MM.1S (cell line): ENCODE data around the gene FOLR3.
"Not testable (repeated sequence)": the region's sequence is repeated elsewhere in the genome, so short reads cannot be mapped to it uniquely, and the experiment has no call there.

Experiments used
- DNase-seq: peaks from one replicate; pipeline ENCODE4 v3.0.0-alpha.2; 2015
- H2AFZ ChIP-seq: fragments of 300-600 bp; sonication (generic); 2 replicates; pipeline ENCODE4 v1.6.0; 2016; ENCODE audit warnings: antibody characterized with exemption, low read length
- H3F3A ChIP-seq: fragments of 300-600 bp; sonication (generic); 2 replicates; pipeline ENCODE4 v1.6.1; 2016; ENCODE audit warnings: mild to moderate bottlenecking, antibody characterized with exemption, low read length, moderate library complexity, mixed read lengths; ENCODE audit not compliant: insufficient read depth
- H3K27ac ChIP-seq: fragments of 300-600 bp; sonication (generic); 2 replicates; pipeline ENCODE4 v1.5.1; 2016; ENCODE audit warnings: mild to moderate bottlenecking, low read length
- H3K27me3 ChIP-seq: fragments of 300-600 bp; sonication (generic); replicated peaks from 2 replicates; pipeline ENCODE4 v1.6.0; 2016; ENCODE audit warnings: low read length; ENCODE audit not compliant: insufficient read depth
- H3K36me3 ChIP-seq: fragments of 300-600 bp; sonication (generic); replicated peaks from 2 replicates; pipeline ENCODE4 v1.6.1; 2016; ENCODE audit warnings: mild to moderate bottlenecking, low read length, mixed read lengths; ENCODE audit not compliant: insufficient read depth
- H3K4me1 ChIP-seq: fragments of 300-600 bp; sonication (generic); 2 replicates; pipeline ENCODE4 v1.6.1; 2016; ENCODE audit warnings: low read length, mixed read lengths
- H3K4me2 ChIP-seq: fragments of 300-600 bp; sonication (generic); 2 replicates; pipeline ENCODE4 v1.6.0; 2016; ENCODE audit warnings: low read depth, low read length
- H3K4me3 ChIP-seq: fragments of 300-600 bp; sonication (generic); 2 replicates; pipeline ENCODE4 v1.5.1; 2016; ENCODE audit warnings: low read length, mixed read lengths
- H3K79me2 ChIP-seq: fragments of 300-600 bp; sonication (generic); 2 replicates; pipeline ENCODE4 v1.6.1; 2016; ENCODE audit warnings: mixed run types, low read length, mixed read lengths
- H3K9ac ChIP-seq: fragments of 300-600 bp; sonication (generic); 2 replicates; pipeline ENCODE4 v1.6.1; 2016; ENCODE audit warnings: low read length, mixed read lengths
- H3K9me2 ChIP-seq: fragments of 300-600 bp; sonication (generic); replicated peaks from 2 replicates; pipeline ENCODE4 v1.6.1; 2016; ENCODE audit warnings: mild to moderate bottlenecking, low read length, mixed read lengths; ENCODE audit not compliant: insufficient read depth
- H3K9me3 ChIP-seq: fragments of 300-600 bp; sonication (generic); replicated peaks from 2 replicates; pipeline ENCODE4 v1.6.1; 2016; ENCODE audit warnings: mild to moderate bottlenecking, low read length, mixed read lengths; ENCODE audit not compliant: insufficient read depth
- H4K20me1 ChIP-seq: fragments of 300-600 bp; sonication (generic); 2 replicates; pipeline ENCODE4 v1.6.1; 2016; ENCODE audit warnings: mild to moderate bottlenecking, low read length, moderate library complexity, mixed read lengths; ENCODE audit not compliant: insufficient read depth
- CTCF ChIP-seq: fragments of 300-600 bp; sonication (generic); IDR thresholded peaks from 2 replicates; pipeline ENCODE4 v1.5.1; 2016; ENCODE audit warnings: antibody characterized with exemption, low read length, mixed read lengths
- EZH2 ChIP-seq: fragments of 300-600 bp; sonication (generic); optimal IDR thresholded peaks from 2 replicates; pipeline ENCODE3; 2017; ENCODE audit warnings: low read depth, mild to moderate bottlenecking, antibody characterized with exemption, low read length, mixed read lengths
- EZH2phosphoT487 ChIP-seq: fragments of 300-600 bp; sonication (generic); IDR thresholded peaks from 2 replicates; pipeline ENCODE4 v1.6.1; 2018; ENCODE audit warnings: antibody characterized with exemption, low read length

Gene FOLR3

GRCh38 chr11:72144807-72145565 is 9.5 kb downstream of the FOLR3 start:
- no peak for DNase-seq
- no peaks in the 10 kb centered on the region for H3K9me2 ChIP-seq
- no peaks in the 10 kb centered on the region for H3F3A ChIP-seq
- no peaks in the 10 kb centered on the region for H3K79me2 ChIP-seq
- H3K9ac ChIP-seq, result no peak overlapping the region
- H3K4me1 ChIP-seq, result no peaks in the 10 kb centered on the region
- TF ChIP-seq CTCF, result no peak
- no peak overlapping the region for H2AFZ ChIP-seq
- no peaks in the 10 kb centered on the region for H4K20me1 ChIP-seq
- no peak overlapping the region for H3K4me3 ChIP-seq
- no peak overlapping the region for H3K27ac ChIP-seq
- H3K9me3 ChIP-seq, result no peaks in the 10 kb centered on the region
- H3K36me3 ChIP-seq, result no peaks in the 10 kb centered on the region
- H3K27me3 ChIP-seq, result no peaks in the 10 kb centered on the region
- H3K4me2 ChIP-seq, result no peak overlapping the region

- H3K27ac ChIP-seq, result no peak overlapping the region
Observed at GRCh38 chr11:72146625-72147024, 11.1 kb downstream of the FOLR3 start.

GRCh38 chr11:72150882-72151281 is 15.4 kb downstream of the FOLR3 start:
- no peaks in the 10 kb centered on the region for H4K20me1 ChIP-seq
- H3F3A ChIP-seq, result no peaks in the 10 kb centered on the region
- H3K36me3 ChIP-seq, result no peaks in the 10 kb centered on the region
- H3K4me2 ChIP-seq, result no peak overlapping the region
- H3K9ac ChIP-seq, result no peak overlapping the region
- H3K9me3 ChIP-seq, result no peaks in the 10 kb centered on the region
- no peaks in the 10 kb centered on the region for H3K9me2 ChIP-seq
- H3K4me3 ChIP-seq, result no peak overlapping the region
- H3K27ac ChIP-seq, result no peak overlapping the region
- no peaks in the 10 kb centered on the region for H3K79me2 ChIP-seq
- no peaks in the 10 kb centered on the region for H3K27me3 ChIP-seq
- DNase-seq, result no peak
- H2AFZ ChIP-seq, result no peak overlapping the region
- TF ChIP-seq CTCF (no peak), EZH2phosphoT487 (no peak), EZH2 (no peak)
- H3K4me1 ChIP-seq, result no peaks in the 10 kb centered on the region

More at GRCh38 chr11:72146625-72147024, 11.1 kb downstream of the FOLR3 start:
- no peaks in the 10 kb centered on the region for H3K9me3 ChIP-seq
- no peaks in the 10 kb centered on the region for H4K20me1 ChIP-seq
- H3K27me3 ChIP-seq, result no peaks in the 10 kb centered on the region
- no peaks in the 10 kb centered on the region for H3K4me1 ChIP-seq
- H3K79me2 ChIP-seq, result no peaks in the 10 kb centered on the region
- H2AFZ ChIP-seq, result no peak overlapping the region
- H3F3A ChIP-seq, result no peaks in the 10 kb centered on the region
- H3K36me3 ChIP-seq, result no peaks in the 10 kb centered on the region
- no peak overlapping the region for H3K4me3 ChIP-seq
- H3K4me2 ChIP-seq, result no peak overlapping the region
- no peak for TF ChIP-seq EZH2
- TF ChIP-seq EZH2phosphoT487, result no peak
- TF ChIP-seq CTCF, result no peak
- H3K9me2 ChIP-seq, result no peaks in the 10 kb centered on the region
- H3K9ac ChIP-seq, result no peak overlapping the region
- no peak for DNase-seq

GRCh38 chr11:72153874-72154273 is 18.3 kb downstream of the FOLR3 start:
- not testable (repeated sequence) for H4K20me1 ChIP-seq, H3K27ac ChIP-seq, H3K4me2 ChIP-seq, H3K27me3 ChIP-seq, H3K36me3 ChIP-seq, H3K4me3 ChIP-seq, H3K4me1 ChIP-seq, DNase-seq, H2AFZ ChIP-seq, H3K9me2 ChIP-seq, H3K9me3 ChIP-seq, H3F3A ChIP-seq, H3K9ac ChIP-seq, H3K79me2 ChIP-seq
